ENCODE results near the gene SHANK2. TPM values are rescaled to one million over a fixed set of nuclear protein-coding genes. Genes with fewer than 3 reads are reported as not detected.

Gene SHANK2
- total RNA-seq, 1 donor from 2014 or later: 59.8 TPM

DNA sequence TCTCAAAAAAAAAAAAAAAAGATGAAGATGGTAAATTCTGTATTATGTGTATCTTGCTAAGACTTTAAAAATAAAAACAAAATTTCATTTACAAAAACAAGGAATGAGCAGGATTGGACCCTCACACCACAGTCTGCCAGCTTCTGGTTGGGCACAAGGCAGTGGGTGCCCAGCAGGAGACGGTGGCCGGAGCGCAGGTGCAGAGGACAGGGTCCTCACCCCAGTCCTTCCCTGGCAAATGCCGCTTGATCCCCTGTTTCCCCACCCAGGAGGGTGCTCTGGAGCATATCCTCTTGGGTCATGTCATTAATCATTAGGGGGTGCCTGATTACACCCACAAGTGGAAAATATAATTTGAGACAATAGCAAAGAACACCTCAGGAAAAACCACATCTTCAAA lies 31.2 kb downstream of the SHANK2 start:
- Histone ChIP-seq H3K36me3 (peaks cover 4% of the 10 kb centered on the region), H3K9me3 (peaks cover 7% of the 10 kb centered on the region), H3K27ac (no peak overlapping the region), H3K4me1 (no peaks in the 10 kb centered on the region), H3K27me3 (ENCODE audit: low read depth) (no peaks in the 10 kb centered on the region), H3K4me3 (no peak overlapping the region)
- TF ChIP-seq, protein P1, sequence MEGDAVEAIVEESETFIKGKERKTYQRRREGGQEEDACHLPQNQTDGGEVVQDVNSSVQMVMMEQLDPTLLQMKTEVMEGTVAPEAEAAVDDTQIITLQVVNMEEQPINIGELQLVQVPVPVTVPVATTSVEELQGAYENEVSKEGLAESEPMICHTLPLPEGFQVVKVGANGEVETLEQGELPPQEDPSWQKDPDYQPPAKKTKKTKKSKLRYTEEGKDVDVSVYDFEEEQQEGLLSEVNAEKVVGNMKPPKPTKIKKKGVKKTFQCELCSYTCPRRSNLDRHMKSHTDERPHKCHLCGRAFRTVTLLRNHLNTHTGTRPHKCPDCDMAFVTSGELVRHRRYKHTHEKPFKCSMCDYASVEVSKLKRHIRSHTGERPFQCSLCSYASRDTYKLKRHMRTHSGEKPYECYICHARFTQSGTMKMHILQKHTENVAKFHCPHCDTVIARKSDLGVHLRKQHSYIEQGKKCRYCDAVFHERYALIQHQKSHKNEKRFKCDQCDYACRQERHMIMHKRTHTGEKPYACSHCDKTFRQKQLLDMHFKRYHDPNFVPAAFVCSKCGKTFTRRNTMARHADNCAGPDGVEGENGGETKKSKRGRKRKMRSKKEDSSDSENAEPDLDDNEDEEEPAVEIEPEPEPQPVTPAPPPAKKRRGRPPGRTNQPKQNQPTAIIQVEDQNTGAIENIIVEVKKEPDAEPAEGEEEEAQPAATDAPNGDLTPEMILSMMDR (IDR thresholded peaks at IDR 0.05): no peak
- intact Hi-C loops (cut with DNase I): no loop called here
- peak; percentile 37 for DNase-seq
- ATAC-seq: no peak

DNA sequence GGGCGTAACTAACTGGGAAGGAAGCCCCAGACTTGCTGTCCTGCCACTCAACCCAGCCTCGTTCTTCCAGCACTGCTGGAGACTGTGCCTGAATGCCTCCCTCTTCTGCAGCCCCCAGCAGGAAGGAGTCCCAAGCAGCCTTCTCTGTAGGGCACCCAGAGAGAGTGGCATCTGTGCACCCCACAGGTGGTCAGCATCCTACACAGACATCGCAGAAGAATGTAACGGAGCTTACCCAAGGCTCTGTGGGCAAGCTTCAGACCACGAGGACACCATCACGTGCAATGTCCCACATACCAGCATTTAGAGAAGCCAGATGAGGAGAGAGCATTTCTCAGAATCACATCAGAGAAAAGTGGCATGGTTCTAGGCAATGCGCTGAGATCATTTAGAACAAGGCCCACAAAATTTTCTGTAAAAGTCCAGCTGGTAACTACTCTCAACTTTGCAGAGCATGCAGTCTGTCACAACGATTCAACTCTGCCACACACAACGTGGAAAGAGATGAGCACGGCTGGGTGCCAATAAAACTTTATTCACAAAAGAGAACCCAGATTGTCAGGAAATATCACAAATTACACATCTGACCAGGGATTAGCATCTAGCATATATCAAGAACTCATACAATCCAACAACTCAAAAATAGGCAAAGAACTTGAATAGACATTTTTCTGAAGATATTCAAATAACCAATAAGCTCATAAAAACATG lies 33.4 kb downstream of the SHANK2 start:
- TF ChIP-seq, protein P1 (IDR thresholded peaks at IDR 0.05): no peak
- intact Hi-C loops (cut with DNase I): no loop called here
- H3K27me3 ChIP-seq (ENCODE audit: low read depth): no peaks in the 10 kb centered on the region
- H3K36me3 ChIP-seq: peaks cover under 1% of the 10 kb centered on the region
- ATAC-seq (no peak), DNase-seq (no peak)
- H3K4me1 ChIP-seq: no peaks in the 10 kb centered on the region
- H3K27ac ChIP-seq: no peak overlapping the region
- no peak overlapping the region for H3K4me3 ChIP-seq
- H3K9me3 ChIP-seq: no peaks in the 10 kb centered on the region

DNA sequence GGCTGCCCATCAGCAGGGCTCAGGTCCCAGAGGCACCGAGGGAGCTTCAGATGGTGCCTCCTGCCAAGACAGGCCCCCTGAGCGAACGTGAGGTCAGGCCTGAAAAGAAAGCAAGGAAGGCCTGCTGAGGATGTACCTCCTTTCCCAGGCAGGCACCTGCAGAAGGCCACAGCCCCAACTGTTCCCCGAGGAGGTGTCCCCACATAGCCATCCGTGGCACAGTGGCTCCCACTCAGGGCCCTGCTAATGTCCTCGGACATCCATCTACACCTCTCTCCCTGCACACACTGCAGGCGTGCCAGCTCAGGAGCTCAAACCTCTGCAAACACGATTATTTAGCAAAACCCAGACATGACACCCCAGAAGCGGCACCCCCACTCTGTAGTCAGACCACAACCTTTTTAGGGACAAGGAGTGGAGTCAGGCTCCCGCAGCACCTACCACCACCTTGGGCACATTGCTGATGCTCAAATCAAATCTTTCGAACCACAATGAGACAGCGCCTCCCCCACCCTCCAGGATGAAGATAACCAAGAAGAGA lies 36.9 kb downstream of the SHANK2 start:
- DNase-seq (no peak), ATAC-seq (no peak)
- Histone ChIP-seq H3K4me1 (no peaks in the 10 kb centered on the region), H3K9me3 (no peaks in the 10 kb centered on the region), H3K27ac (no peak overlapping the region), H3K27me3 (ENCODE audit: low read depth) (no peaks in the 10 kb centered on the region), H3K4me3 (no peak overlapping the region), H3K36me3 (no peaks in the 10 kb centered on the region)
- intact Hi-C loops (cut with DNase I): no loop called here
- TF ChIP-seq, protein P1 (IDR thresholded peaks at IDR 0.05): no peak

DNA sequence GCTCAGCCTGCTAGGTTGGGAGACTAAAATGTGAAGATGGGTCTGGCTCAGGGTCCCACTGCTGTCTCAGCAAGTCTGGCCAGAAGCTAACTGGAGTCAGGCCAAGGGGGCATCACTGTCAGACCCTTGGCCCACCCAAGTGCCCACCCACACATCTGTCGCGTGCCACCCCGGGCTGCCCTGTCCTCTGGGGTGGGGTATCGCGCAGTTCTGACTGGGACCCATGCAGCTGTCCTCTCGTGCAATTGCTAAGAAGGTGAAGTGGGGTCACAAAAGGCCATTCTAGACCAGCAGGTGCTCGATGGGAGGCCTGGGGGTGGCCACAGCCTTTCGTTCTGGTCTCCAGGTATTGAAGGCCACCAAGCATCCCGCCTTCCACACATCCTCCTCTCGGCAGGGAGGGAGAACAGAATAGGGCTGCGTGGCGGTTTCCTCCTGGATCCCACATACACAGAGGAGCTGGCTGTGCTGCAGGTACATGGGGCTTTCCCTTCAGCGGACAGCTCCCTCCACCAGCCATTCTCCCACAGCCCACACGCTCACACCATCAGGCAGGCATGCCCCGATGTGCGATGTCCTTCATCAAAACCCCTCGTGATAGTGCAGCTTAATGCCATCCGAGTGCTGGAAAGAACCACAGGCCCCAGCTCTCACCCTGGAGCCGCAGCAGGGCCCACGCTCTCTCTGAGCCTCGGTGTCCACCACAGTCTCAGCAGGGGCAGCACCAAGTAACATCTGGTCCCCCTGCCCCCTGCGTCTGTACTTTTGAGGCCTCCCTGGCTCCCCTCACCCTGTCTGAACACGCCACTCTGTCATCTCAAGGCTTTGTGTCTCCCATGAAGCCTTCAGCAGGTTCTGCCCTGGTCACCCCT lies 37.6 kb downstream of the SHANK2 start:
- TF ChIP-seq, protein P1 (IDR thresholded peaks at IDR 0.05): no peak
- no peak overlapping the region for H3K27ac ChIP-seq
- ATAC-seq (peak in 1 of 2 donors; percentile 15), DNase-seq (no peak)
- no peaks in the 10 kb centered on the region for H3K27me3 ChIP-seq (ENCODE audit: low read depth)
- no peaks in the 10 kb centered on the region for H3K4me1 ChIP-seq
- H3K4me3 ChIP-seq: no peak overlapping the region
- no peaks in the 10 kb centered on the region for H3K36me3 ChIP-seq
- intact Hi-C loops (cut with DNase I): no loop called here
- H3K9me3 ChIP-seq: no peaks in the 10 kb centered on the region

DNA sequence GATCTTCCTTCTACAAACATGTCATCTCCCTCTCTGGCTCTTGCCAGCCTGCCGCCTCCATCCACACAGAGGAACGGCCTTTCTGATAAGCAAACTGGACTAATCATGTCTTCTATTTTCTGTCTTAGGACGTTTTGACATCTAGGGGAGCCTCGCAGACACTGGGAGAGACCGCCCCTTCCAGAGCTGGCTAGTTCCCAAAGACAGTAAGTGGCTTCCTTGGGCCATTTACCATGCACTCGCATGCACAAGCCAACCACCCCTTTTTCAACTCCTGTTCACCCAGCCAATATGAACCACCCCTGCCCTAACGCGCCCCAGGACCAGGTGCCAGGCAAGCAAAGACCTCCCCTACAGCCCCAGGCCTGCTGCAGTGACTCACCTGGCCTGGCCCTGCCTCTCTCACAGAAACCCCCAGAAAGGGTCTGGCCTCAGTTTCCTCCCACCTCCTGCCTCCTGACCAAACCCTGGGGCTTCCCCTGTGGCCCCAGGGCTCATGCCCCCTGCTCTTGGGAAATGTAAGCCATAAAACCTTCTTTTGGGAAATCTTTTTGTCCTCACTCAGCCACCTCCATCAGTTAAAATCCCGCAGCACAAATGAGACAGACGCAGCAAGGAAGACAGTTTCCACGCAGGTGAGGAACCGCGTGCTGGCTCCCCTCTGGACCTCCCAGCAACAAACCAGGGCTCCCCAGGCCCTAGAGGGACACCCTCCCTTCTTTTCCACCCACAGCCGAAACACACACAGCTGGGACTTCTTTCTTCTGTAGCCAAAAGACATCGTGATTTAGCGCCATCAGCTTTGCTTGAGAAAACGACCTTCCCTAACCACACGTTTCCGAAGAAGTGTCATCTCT lies 38.5 kb downstream of the SHANK2 start:
- Histone ChIP-seq H3K36me3 (no peaks in the 10 kb centered on the region), H3K27ac (no peak overlapping the region), H3K9me3 (no peaks in the 10 kb centered on the region), H3K27me3 (ENCODE audit: low read depth) (no peaks in the 10 kb centered on the region), H3K4me1 (no peaks in the 10 kb centered on the region), H3K4me3 (no peak overlapping the region)
- intact Hi-C loops (cut with DNase I): no loop called here
- no peak for ATAC-seq
- no peak for DNase-seq
- TF ChIP-seq, protein P1 (IDR thresholded peaks at IDR 0.05): no peak

Measured in lower lobe of right lung (tissue), 2 donors.